SK-N-MC (cell line): ENCODE results near the gene FEZF1.

Experiments
- EZH2 ChIP-seq: fragments of 200-600 bp; sonication (generic); IDR thresholded peaks from one replicate; pipeline ENCODE4 v1.6.1; 2017; ENCODE audit warnings: antibody characterized with exemption
- FOXP2 ChIP-seq: optimal IDR thresholded peaks from 2 replicates; pipeline ENCODE3; 2011; ENCODE audit warnings: mild to moderate bottlenecking, moderate library complexity; ENCODE audit not compliant: insufficient read depth; ENCODE audit errors: extremely low read length, control extremely low read depth
- POLR2AphosphoS5 ChIP-seq: IDR thresholded peaks from 2 replicates; pipeline ENCODE4 v1.6.1; 2012; ENCODE audit warnings: mild to moderate bottlenecking, low read depth, low read length, borderline replicate concordance

GRCh38 chr7:122273117-122273516 lies 31.4 kb downstream of the FEZF1 start:
- no peak for TF ChIP-seq EZH2
- no peak for TF ChIP-seq POLR2AphosphoS5
- no peak for TF ChIP-seq FOXP2
